Duodenal mucosa (tissue), 2 donors: Measurements from ENCODE around the gene MTMR1.

ENCODE experiments used
- H3K27ac ChIP-seq: one replicate; pipeline ENCODE4 v1.7.0; 2013; ENCODE audit warnings: low read depth, low read length
- H3K27me3 ChIP-seq, 2 donors: one replicate each; pipeline ENCODE4 v1.7.0; 2013; ENCODE audit warnings: low read length in 2 of 2, control low read depth in 1 of 2; ENCODE audit not compliant: insufficient read depth in 2 of 2, control insufficient read depth in 1 of 2
- H3K36me3 ChIP-seq, 2 donors: one replicate each; pipeline ENCODE4 v1.7.0; 2013; ENCODE audit warnings: low read length in 2 of 2, control low read depth in 1 of 2; ENCODE audit not compliant: insufficient read depth in 2 of 2, control insufficient read depth in 1 of 2
- H3K4me1 ChIP-seq, 2 donors: one replicate each; pipeline ENCODE4 v1.7.0; 2013; ENCODE audit warnings: low read length in 2 of 2, control low read depth in 1 of 2; ENCODE audit not compliant: insufficient read depth in 2 of 2, control insufficient read depth in 1 of 2
- H3K4me3 ChIP-seq, 2 donors: one replicate each; pipeline ENCODE4 v1.7.0; 2013; ENCODE audit warnings: low read length in 2 of 2, low read depth in 1 of 2
- H3K9ac ChIP-seq, 2 donors: one replicate each; pipeline ENCODE4 v1.7.0; 2013; ENCODE audit warnings: low read length in 2 of 2, low read depth in 1 of 2
- H3K9me3 ChIP-seq, 2 donors: one replicate each; pipeline ENCODE4 v1.7.0; 2013; ENCODE audit warnings: low read length in 2 of 2, control low read depth in 1 of 2; ENCODE audit not compliant: control insufficient read depth in 1 of 2

Gene MTMR1

GRCh38 chrX:150761176-150761818, 68.1 kb downstream of the MTMR1 start:
- H3K4me3 ChIP-seq, result no peak overlapping the region
- H3K9ac ChIP-seq, result no peak overlapping the region
- no peaks in the 10 kb centered on the region for H3K4me1 ChIP-seq
- no peaks in the 10 kb centered on the region for H3K9me3 ChIP-seq
- no peak overlapping the region for H3K27ac ChIP-seq
- no peaks in the 10 kb centered on the region for H3K27me3 ChIP-seq
- peaks cover 0 to 32% of the 10 kb centered on the region in 2 donors for H3K36me3 ChIP-seq

GRCh38 chrX:150761819-150762216, 68.6 kb downstream of the MTMR1 start:
- Histone ChIP-seq H3K27ac (no peak overlapping the region), H3K4me3 (no peak overlapping the region), H3K36me3 (peaks cover 0 to 32% of the 10 kb centered on the region in 2 donors), H3K4me1 (no peaks in the 10 kb centered on the region), H3K9me3 (no peaks in the 10 kb centered on the region), H3K27me3 (no peaks in the 10 kb centered on the region), H3K9ac (no peak overlapping the region)

GRCh38 chrX:150762258-150763165, 69.3 kb downstream of the MTMR1 start:
- peaks cover 0 to 25% of the 10 kb centered on the region in 2 donors for H3K36me3 ChIP-seq
- no peak overlapping the region for H3K27ac ChIP-seq
- no peaks in the 10 kb centered on the region for H3K27me3 ChIP-seq
- H3K9me3 ChIP-seq, result no peaks in the 10 kb centered on the region
- peaks cover 0 to 5% of the 10 kb centered on the region in 2 donors for H3K4me1 ChIP-seq
- H3K4me3 ChIP-seq, result no peak overlapping the region
- no peak overlapping the region for H3K9ac ChIP-seq

GRCh38 chrX:150763303-150763797, 70.2 kb downstream of the MTMR1 start:
- peaks cover 0 to 19% of the 10 kb centered on the region in 2 donors for H3K36me3 ChIP-seq
- no peak overlapping the region for H3K9ac ChIP-seq
- no peak overlapping the region for H3K4me3 ChIP-seq
- H3K4me1 ChIP-seq, result peaks cover 0 to 5% of the 10 kb centered on the region in 2 donors
- H3K27me3 ChIP-seq, result no peaks in the 10 kb centered on the region
- H3K27ac ChIP-seq, result no peak overlapping the region
- no peaks in the 10 kb centered on the region for H3K9me3 ChIP-seq

- Histone ChIP-seq H3K9ac (no peak overlapping the region), H3K4me3 (no peak overlapping the region), H3K27ac (no peak overlapping the region)
Measured at GRCh38 chrX:150763810-150764209, 70.6 kb downstream of the MTMR1 start.

GRCh38 chrX:150765237-150765636, 72.0 kb downstream of the MTMR1 start:
- Histone ChIP-seq H3K4me3 (no peak overlapping the region), H3K36me3 (peaks cover 0 to 18% of the 10 kb centered on the region in 2 donors), H3K9me3 (no peaks in the 10 kb centered on the region), H3K9ac (no peak overlapping the region), H3K27me3 (no peaks in the 10 kb centered on the region), H3K27ac (no peak overlapping the region), H3K4me1 (peaks cover 0 to 5% of the 10 kb centered on the region in 2 donors)

More at GRCh38 chrX:150763810-150764209, 70.6 kb downstream of the MTMR1 start:
- Histone ChIP-seq H3K27me3 (no peaks in the 10 kb centered on the region), H3K9me3 (no peaks in the 10 kb centered on the region), H3K36me3 (peaks cover 0 to 19% of the 10 kb centered on the region in 2 donors), H3K4me1 (peaks cover 0 to 5% of the 10 kb centered on the region in 2 donors)

GRCh38 chrX:150765782-150766350, 72.7 kb downstream of the MTMR1 start:
- Histone ChIP-seq H3K9me3 (no peaks in the 10 kb centered on the region), H3K36me3 (peaks cover 0 to 18% of the 10 kb centered on the region in 2 donors), H3K27ac (no peak overlapping the region), H3K4me1 (peaks cover 0 to 5% of the 10 kb centered on the region in 2 donors), H3K27me3 (no peaks in the 10 kb centered on the region), H3K4me3 (no peak overlapping the region), H3K9ac (no peak overlapping the region)

- Histone ChIP-seq H3K36me3 (peaks cover 0 to 18% of the 10 kb centered on the region in 2 donors), H3K9ac (no peak overlapping the region), H3K27ac (no peak overlapping the region), H3K9me3 (no peaks in the 10 kb centered on the region), H3K4me3 (no peak overlapping the region), H3K27me3 (no peaks in the 10 kb centered on the region), H3K4me1 (peaks cover 0 to 5% of the 10 kb centered on the region in 2 donors)
Measured at GRCh38 chrX:150766351-150767044, 73.3 kb downstream of the MTMR1 start.

GRCh38 chrX:150767045-150767395, 73.8 kb downstream of the MTMR1 start:
- Histone ChIP-seq H3K4me1 (peaks cover 0 to 5% of the 10 kb centered on the region in 2 donors), H3K27ac (no peak overlapping the region), H3K9me3 (no peaks in the 10 kb centered on the region), H3K4me3 (no peak overlapping the region), H3K9ac (no peak overlapping the region), H3K36me3 (peaks cover 0 to 18% of the 10 kb centered on the region in 2 donors), H3K27me3 (no peaks in the 10 kb centered on the region)
